Right ventricle myocardium inferior (tissue), 1 donor: ENCODE measurements around the gene MACROD2. TPM values are rescaled to one million over a fixed set of nuclear protein-coding genes. Genes with fewer than 3 reads are reported as not detected.
A peak's percentile ranks its signal among the peaks of the same experiment; 100 is the strongest.

Source experiments
- ATAC-seq: fragments of 200-7000 bp; cut with Tn5 transposase; one replicate; pipeline ENCODE4 v1.9.1; 2020; ENCODE audit warnings: mild to moderate bottlenecking, moderate library complexity
- DNase-seq: peaks from one replicate; pipeline ENCODE4 v3.0.0; 2021; ENCODE audit errors: missing footprints
- intact Hi-C: fragments of 100-400 bp; cut with DNase I; formaldehyde crosslinking; loops from one replicate; pipeline ENCODE4 v1.11.0; 2022
- total RNA-seq: library from RNA; stranded (reverse); fragmentation: NEBNext Ultra II Directional; extraction: Animal tissue kit (Norgen Biotek cat#: 25700); gene quantifications from one replicate; pipeline ENCODE4 v1.2.1, GENCODE V29; 2021
- donor health status: DM: no; HTN: yes; CAD: no; lungs with severe emphysema.

Gene MACROD2
- total RNA-seq, 1 donor from 2014 or later = 5.0 TPM

GRCh38 chr20:15630360-15630759, 1635.0 kb downstream of the MACROD2 start:
- no peak for ATAC-seq
- no peak for DNase-seq
- intact Hi-C loops = no loop called here

DNA sequence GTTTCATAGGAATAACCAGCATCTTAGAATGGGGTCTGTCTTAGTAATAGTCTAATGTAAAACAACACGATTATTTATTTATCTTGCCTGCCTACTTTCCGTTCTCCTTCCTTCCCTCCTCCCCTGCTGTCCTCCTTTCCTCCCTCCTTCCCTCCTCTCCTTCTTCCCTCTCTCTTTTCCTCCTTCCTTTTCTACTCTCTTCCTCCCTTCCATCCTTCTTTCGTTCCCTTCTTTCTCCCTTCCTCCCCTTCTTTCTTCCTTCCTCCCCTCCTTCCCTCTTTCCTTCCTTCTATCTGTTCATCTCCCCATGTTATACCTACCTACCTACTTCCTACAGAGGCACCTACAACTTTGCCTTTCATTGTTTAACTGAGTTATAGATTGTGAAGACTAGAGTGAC, 1637.4 kb downstream of the MACROD2 start:
- intact Hi-C loops = no loop called here
- ATAC-seq (no peak), DNase-seq (no peak)

- ATAC-seq = no peak
- intact Hi-C loops = no loop called here
- no peak for DNase-seq
These were observed 1638.8 kb downstream of the MACROD2 start for GRCh38 chr20:15634102-15634501.

DNA sequence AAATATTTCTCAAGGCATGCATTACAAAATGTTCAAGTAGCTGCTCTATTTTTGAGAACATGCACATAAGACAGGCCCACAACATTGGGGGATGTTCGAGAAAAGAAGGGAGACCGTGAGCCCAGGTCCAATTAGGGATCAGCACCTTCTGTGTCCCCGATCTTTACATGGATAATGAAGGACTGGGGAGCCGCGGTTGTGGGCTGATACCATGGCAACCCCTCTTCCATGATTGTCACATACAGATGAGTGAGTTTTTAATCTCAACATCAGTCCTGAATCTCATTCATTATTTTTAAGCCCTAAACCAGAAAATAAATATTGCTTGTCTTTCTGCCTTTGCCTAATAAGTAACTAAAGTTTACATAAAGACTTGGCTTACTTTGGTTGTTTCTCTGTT, 1642.2 kb downstream of the MACROD2 start:
- DNase-seq (no peak), ATAC-seq (no peak)
- intact Hi-C loops = no loop called here

- intact Hi-C loops = no loop called here
- DNase-seq (no peak), ATAC-seq (peak; percentile 46)
These were observed 1642.8 kb downstream of the MACROD2 start for GRCh38 chr20:15637950-15638754.

GRCh38 chr20:15638816-15639215, 1643.5 kb downstream of the MACROD2 start:
- intact Hi-C loops = no loop called here
- ATAC-seq (no peak), DNase-seq (no peak)

GRCh38 chr20:15639839-15640238, 1644.5 kb downstream of the MACROD2 start:
- no peak for ATAC-seq
- no peak for DNase-seq
- intact Hi-C loops = no loop called here

- intact Hi-C loops = no loop called here
- no peak for DNase-seq
- ATAC-seq = no peak
These were observed 1646.8 kb downstream of the MACROD2 start for GRCh38 chr20:15642109-15642508.

DNA sequence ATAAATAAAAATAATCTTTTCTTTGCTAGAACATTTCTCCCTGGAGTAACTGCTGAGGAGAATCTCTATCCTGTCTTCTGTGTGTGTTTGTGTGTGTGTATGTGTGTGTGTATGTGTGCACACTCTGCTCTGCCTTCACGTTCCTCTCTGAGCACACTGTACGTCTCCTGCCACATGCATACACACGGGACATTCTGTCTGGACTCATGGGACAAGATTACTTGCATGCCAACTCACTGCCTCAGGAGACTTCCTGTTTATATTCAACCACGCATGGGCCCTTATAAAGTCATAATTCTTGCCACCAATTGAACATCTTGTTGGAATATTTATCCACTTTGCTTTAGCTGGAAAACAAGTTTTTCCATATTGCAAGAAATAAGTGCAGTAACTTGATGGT, 1647.4 kb downstream of the MACROD2 start:
- no peak for ATAC-seq

DNA sequence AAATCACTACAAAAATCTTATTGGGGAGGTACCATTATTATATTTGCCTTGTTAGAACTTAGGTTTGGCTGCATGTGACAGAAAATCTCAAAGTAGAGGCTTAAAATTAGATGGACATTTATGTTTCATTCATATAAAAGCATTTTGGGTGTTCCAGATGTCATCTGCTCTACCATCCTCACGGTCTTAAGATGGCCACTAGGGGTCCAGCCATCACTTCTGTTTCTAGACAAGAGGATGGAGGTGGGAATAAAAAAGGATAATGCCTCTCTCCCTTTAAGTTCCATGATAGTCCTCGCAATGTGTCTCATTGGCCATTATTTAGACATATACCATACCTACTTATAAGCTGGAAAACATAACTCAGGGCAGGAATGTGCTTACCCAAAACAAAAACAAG, 1648.4 kb downstream of the MACROD2 start:
- no peak for ATAC-seq

More for the DNA sequence above, 1647.4 kb downstream of the MACROD2 start:
- DNase-seq = no peak
- intact Hi-C loops = no loop called here

GRCh38 chr20:15645816-15646215, 1650.5 kb downstream of the MACROD2 start:
- ATAC-seq (no peak), DNase-seq (no peak)
- intact Hi-C loops = no loop called here

More for the DNA sequence above, 1648.4 kb downstream of the MACROD2 start:
- intact Hi-C loops = no loop called here
- no peak for DNase-seq

DNA sequence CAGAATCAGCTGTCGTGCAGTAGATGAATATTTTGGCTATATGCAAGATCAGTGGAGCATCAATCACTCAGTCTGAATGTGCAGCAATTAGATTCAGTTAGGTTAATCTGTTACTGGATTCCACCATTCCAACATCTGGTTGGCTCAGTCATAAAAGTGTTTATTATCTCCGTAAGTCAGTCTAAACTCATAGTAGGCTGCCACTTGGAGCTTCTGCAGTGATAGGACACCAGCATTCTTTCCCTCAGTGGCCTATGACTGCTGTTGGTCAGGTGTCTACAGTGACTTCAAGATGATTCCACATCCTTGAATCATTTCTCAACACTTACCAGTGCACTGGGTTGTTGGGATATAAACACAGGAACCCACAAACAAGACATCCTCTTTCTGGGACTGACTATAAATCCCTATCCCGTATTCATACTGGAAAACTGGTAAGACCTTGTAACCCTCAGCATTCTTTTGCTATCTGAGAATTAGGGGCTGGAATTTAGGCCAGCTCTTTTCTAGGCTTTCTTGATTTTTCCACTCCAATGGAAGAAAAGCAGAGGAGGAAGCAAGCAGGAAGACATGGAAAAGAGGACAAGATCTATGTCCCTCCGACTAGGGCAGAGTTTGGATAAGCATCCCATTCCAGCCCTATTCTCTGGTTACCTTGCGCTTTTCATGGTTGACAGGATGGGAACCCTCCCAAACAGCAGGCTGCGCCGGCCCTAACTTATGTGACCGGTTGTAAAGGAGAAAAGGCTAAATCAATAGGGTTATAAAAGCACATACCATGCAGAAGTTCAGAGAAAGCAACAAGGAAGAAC, 1658.3 kb downstream of the MACROD2 start:
- intact Hi-C loops = no loop called here
- ATAC-seq (no peak), DNase-seq (no peak)

DNA sequence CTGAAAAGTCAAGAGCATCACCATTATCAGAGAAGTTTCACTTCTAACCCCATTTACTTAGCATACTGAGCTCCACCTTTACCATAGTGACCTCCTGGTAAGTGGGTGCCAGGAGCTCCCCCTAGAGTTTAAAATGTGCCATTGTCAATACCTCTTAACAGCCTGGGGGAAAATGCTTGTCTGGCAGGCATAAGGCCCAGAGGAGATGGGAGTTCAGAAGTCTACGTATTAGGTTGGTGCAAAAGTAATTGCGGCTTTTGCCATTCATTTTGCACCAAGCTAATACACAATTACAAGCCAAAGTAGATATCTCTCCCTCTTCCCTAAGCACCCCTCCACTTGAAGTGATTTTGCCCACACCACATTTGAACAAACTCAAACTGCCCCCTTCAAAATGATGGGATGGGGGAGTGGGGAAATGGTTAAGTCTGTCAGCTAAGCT, 1658.9 kb downstream of the MACROD2 start:
- ATAC-seq = peak; percentile 63
- no peak for DNase-seq
- intact Hi-C loops = no loop called here

- no peak for DNase-seq
- no peak for ATAC-seq
- intact Hi-C loops = no loop called here
These were observed 1660.1 kb downstream of the MACROD2 start for GRCh38 chr20:15655295-15655874.

- ATAC-seq = no peak
- intact Hi-C loops = no loop called here
- no peak for DNase-seq
These were observed 1660.8 kb downstream of the MACROD2 start for GRCh38 chr20:15656124-15656523.

- intact Hi-C loops = no loop called here
- DNase-seq (no peak), ATAC-seq (no peak)
These were observed 1663.0 kb downstream of the MACROD2 start for GRCh38 chr20:15658295-15658694.

- ATAC-seq (no peak), DNase-seq (no peak)
- intact Hi-C loops = no loop called here
These were observed 1677.9 kb downstream of the MACROD2 start for GRCh38 chr20:15673206-15673605.

DNA sequence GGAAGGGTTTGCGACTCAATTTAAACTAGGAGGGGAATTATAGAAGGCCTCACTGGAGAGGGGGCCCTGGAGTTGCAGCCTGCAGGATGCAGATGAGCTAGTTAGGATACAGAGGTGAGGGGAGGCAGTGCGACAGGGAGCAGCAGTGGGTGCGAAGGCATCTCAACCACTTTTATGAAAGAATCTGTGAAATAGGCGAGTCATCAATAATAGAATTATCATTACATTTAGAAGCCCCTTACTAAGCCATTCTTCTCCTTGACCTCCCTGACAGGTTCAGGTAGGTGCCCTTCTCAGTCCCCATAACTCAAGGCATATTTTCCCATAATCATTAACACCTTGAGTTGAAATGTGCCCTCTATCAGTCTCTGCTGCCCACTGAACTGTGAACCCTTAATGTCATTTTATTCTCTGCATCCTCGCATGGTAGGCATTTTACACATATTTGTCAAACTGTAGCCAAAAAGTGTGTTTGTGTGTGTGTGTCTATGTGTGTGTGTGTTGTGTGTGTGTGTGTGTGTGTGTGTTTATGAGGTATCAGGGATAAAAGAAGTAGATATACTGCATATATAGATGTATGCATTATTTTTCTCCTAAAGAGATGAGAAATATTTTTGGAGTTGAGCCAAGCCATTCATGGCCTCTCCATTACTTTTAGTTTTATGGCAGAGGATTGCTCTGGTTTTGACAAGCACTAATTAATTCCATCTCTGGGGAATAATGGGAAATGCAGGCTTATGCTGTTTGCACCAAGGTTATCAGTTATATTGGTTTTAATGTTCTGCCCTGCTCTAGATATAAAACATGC, 1679.1 kb downstream of the MACROD2 start:
- intact Hi-C loops = no loop called here
- no peak for DNase-seq
- ATAC-seq = no peak

DNA sequence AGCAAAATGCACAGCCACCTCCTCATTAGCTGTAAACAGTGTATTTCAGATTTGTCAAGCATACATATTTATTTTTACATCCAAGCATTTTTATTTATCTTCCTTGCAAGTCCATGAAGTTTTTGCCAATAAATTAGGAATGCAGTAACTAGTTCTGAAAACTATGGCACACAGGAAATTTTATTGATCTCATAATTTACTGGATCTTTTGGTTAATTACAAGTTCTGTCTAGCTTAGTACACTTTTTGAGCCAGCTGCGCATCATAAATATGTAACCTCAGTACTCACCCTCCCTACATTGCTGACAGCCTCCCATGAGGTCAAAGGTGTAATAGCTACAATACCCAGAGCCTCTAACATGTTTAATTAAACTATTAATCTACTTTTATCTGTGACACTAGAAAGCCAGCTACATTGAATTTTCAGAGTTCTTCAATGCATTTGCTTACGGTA, 1679.8 kb downstream of the MACROD2 start:
- ATAC-seq = no peak
- intact Hi-C loops = no loop called here
- no peak for DNase-seq
